Esophagus muscularis mucosa (tissue), 4 donors: ENCODE results near the gene ZER1.

Source experiments
- CTCF ChIP-seq, 3 experiments: fragments of 200-600 bp in 2 of 3; fragments of 450-650 bp in 1 of 3; sonication (generic) in 2 of 3; IDR thresholded peaks; one replicate each; pipeline ENCODE4 v1.5.1; 2017 to 2019; ENCODE audit warnings: antibody characterized with exemption in 3 of 3, mild to moderate bottlenecking in 2 of 3, moderate library complexity in 1 of 3
- EP300 ChIP-seq: sonication (generic); formaldehyde crosslinking; IDR thresholded peaks from one replicate; pipeline ENCODE4 v1.6.1; 2017; ENCODE audit warnings: antibody characterized with exemption
- POLR2A ChIP-seq: fragments of 450-650 bp; IDR thresholded peaks from one replicate; pipeline ENCODE4 v1.6.1; 2017; ENCODE audit warnings: antibody characterized with exemption, moderate library complexity, mild to moderate bottlenecking, low read depth
- POLR2AphosphoS5 ChIP-seq, 2 donors: sonication (generic); formaldehyde crosslinking; IDR thresholded peaks; one replicate each; pipeline ENCODE4 v1.6.1; 2017; ENCODE audit warnings: antibody characterized with exemption in 2 of 2

DNA sequence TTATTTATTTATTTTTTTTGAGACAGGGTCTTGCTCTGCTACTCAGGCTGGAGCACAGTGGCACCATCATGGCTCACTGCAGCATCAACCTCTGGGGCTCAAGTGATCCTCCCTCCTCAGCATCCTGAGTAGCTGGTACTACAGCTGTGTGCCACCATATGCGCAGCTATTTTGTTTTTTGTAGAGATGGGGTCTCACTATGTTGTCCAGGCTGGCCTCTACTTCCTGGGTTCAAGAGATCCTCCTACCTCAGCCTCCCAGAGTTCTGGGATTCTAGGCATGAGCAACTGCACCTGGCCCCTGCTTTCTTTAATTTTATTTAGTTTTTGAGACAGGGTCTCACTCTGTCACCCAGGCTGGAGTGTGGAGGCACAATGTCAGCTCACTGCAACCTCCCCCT, 28.3 kb downstream of the ZER1 start:
- TF ChIP-seq POLR2AphosphoS5 (IDR thresholded peaks at IDR 0.05) (no peak), CTCF (IDR thresholded peaks at IDR 0.05) (no peak), POLR2A (no peak), EP300 (no peak)
